Psoas muscle (tissue), 8 donors: ENCODE results near the gene HDAC8. TPM values are rescaled to one million over a fixed set of nuclear protein-coding genes. Genes with fewer than 3 reads are reported as not detected.

Experiments
- ATAC-seq, 4 donors: fragments of 200-7000 bp; cut with Tn5 transposase; one replicate each; pipeline ENCODE4 v1.9.1; 2020; ENCODE audit warnings: moderate library complexity in 3 of 4, mild to moderate bottlenecking in 2 of 4
- DNase-seq, 2 donors: peaks; one replicate each; pipeline ENCODE4 v3.0.0-alpha.2; 2020
- H3K27ac ChIP-seq: fragments of 200-600 bp; one replicate; pipeline ENCODE4 v1.8.0; 2022
- H3K27me3 ChIP-seq, 3 donors: fragments of 200-600 bp in 1 of 3; one replicate each; pipeline versions ENCODE4 v1.6.1 to v1.8.0; 2013 to 2022; ENCODE audit warnings: low read length in 2 of 3, mild to moderate bottlenecking in 2 of 3, moderate library complexity in 1 of 3; ENCODE audit not compliant: insufficient read depth in 3 of 3
- H3K36me3 ChIP-seq, 2 donors: fragments of 200-600 bp in 1 of 2; one replicate each; pipeline versions ENCODE4 v1.6.1 to v1.8.0; 2013 to 2022; ENCODE audit warnings: low read depth in 1 of 2, mild to moderate bottlenecking in 1 of 2, moderate library complexity in 1 of 2; ENCODE audit not compliant: insufficient read depth in 1 of 2
- H3K4me1 ChIP-seq: fragments of 200-600 bp; one replicate; pipeline ENCODE4 v1.8.0; 2022
- H3K4me3 ChIP-seq: fragments of 200-600 bp; one replicate; pipeline ENCODE4 v1.8.0; 2022; ENCODE audit warnings: mild to moderate bottlenecking
- H3K9me3 ChIP-seq: fragments of 200-600 bp; one replicate; pipeline ENCODE4 v1.8.0; 2022
- CTCF ChIP-seq: fragments of 200-600 bp; IDR thresholded peaks from one replicate; pipeline ENCODE4 v1.8.0; 2022; ENCODE audit warnings: antibody characterized with exemption
- WGBS, 3 donors: extraction: QIAGEN DNeasy Blood & Tissue Kit; methylation state at CpG; one replicate each; pipeline versions ENCODE4 v1.1.6 to v1.1.7; 2013; 5-methylcytosine and 5-hydroxymethylcytosine counted together
- intact Hi-C, 2 donors: fragments of 100-400 bp; cut with DNase I; formaldehyde crosslinking; loops; one replicate each; pipeline versions ENCODE4 v1.11.0 to v1.14.2; 2022
- polyA plus RNA-seq, 3 donors: library from polyadenylated mRNA; stranded (reverse); fragments of 200-250 nt; gene quantifications; one replicate each; pipeline ENCODE4 v1.2.3, GENCODE V29; 2013
- total RNA-seq, 4 donors: library from RNA; stranded (reverse); fragmentation: NEBNext Ultra II Directional in 2 of 4; extraction: Animal tissue kit (Norgen Biotek cat#: 25700) in 2 of 4; gene quantifications; one replicate each; pipeline versions ENCODE4 v1.2.1 to v1.2.4, GENCODE V29; 2021 to 2023
- donor health status: healthy with polysubstance abuse.
- donor health status: DM: no; HTN: no; CAD: no; lungs with moderate emphysema.
- donor health status: Bipolar disorder and iron deficiency.
- donor health status: healthy.
- donor health status: DM: yes; HTN: yes; CAD: no.
- donor health status: DM: no; HTN: no; CAD: no.
- donor health status: DM: no; HTN: no; CAD: no.
- donor health status: DM: yes; HTN: yes; CAD: no.

Gene HDAC8
- total and polyA plus RNA-seq, 7 donors: 5.8 to 17.5 (median 10.8) TPM

GRCh38 chrX:72306851-72307645 lies 265.6 kb downstream of the HDAC8 start:
- H3K4me3 ChIP-seq: peak overlapping the region; percentile 71
- intact Hi-C loops: loop anchor here (5.0 to 10.0 kb wide), 2 partner anchors 230 to 238 kb away; no protein-coding TSS in a partner anchor
- peak; percentile 73 to 82 (median 78) for ATAC-seq
- TF ChIP-seq CTCF: no peak
- H3K36me3 ChIP-seq: no peaks in the 10 kb centered on the region
- H3K9me3 ChIP-seq: no peaks in the 10 kb centered on the region
- DNase-seq: peak; percentile 61 to 69
- peaks cover 0 to 83% (median 6%) of the 10 kb centered on the region in 3 donors for H3K27me3 ChIP-seq
- H3K27ac ChIP-seq: no peak overlapping the region
- 1 to 3% (median 2%) methylated on average over 29 to 56 of the region's 56 CpGs for WGBS, 3 donors
- peaks cover 12% of the 10 kb centered on the region for H3K4me1 ChIP-seq

- WGBS, 3 donors: 0 to 2% (median 0%) methylated on average over 7 to 92 of the region's 92 CpGs
- TF ChIP-seq CTCF: no peak
- no peak overlapping the region for H3K27ac ChIP-seq
- DNase-seq (no peak), ATAC-seq (peak in 2 of 4 donors; percentile 4 to 11)
- peaks cover 0 to 85% (median 6%) of the 10 kb centered on the region in 3 donors for H3K27me3 ChIP-seq
- peak overlapping the region; percentile 71 for H3K4me3 ChIP-seq
- no peaks in the 10 kb centered on the region for H3K36me3 ChIP-seq
- H3K4me1 ChIP-seq: peaks cover 12% of the 10 kb centered on the region
- H3K9me3 ChIP-seq: no peaks in the 10 kb centered on the region
- intact Hi-C loops: loop anchor here (5.0 to 10.0 kb wide), 2 partner anchors 231 to 239 kb away; no protein-coding TSS in a partner anchor
Measured at GRCh38 chrX:72306085-72306801, 266.4 kb downstream of the HDAC8 start.

GRCh38 chrX:72305286-72306084 lies 267.2 kb downstream of the HDAC8 start, which contains the start of gene CITED1:
CITED1 (minus strand) TSS chrX:72305914; CDS start chrX:72302869, 3,045 bp downstream.
- ATAC-seq (peak in 2 of 4 donors; percentile 6 to 35), DNase-seq (no peak)
- H3K4me3 ChIP-seq: peak within 1 kb of the TSS; percentile 71
- TF ChIP-seq CTCF: no peak
- H3K9me3 ChIP-seq: no peaks in the 10 kb centered on the region
- H3K4me1 ChIP-seq: peaks cover 12% of the 10 kb centered on the region
- H3K36me3 ChIP-seq: no peaks in the 10 kb centered on the region
- WGBS, 3 donors: 1 to 6% (median 1%) methylated on average over 37 to 68 of the region's 68 CpGs
- H3K27me3 ChIP-seq: peaks cover 0 to 92% (median 6%) of the 10 kb centered on the region in 3 donors
- intact Hi-C loops: loop anchor here (5.0 to 10.0 kb wide), 2 partner anchors 232 to 239 kb away; no protein-coding TSS in a partner anchor
- no peak within 1 kb of the TSS for H3K27ac ChIP-seq

- Histone ChIP-seq H3K27me3 (peaks cover 0 to 92% (median 6%) of the 10 kb centered on the region in 3 donors), H3K27ac (no peak overlapping the region), H3K36me3 (no peaks in the 10 kb centered on the region), H3K4me3 (peak overlapping the region; percentile 71), H3K9me3 (no peaks in the 10 kb centered on the region), H3K4me1 (peaks cover 12% of the 10 kb centered on the region)
- no peak for TF ChIP-seq CTCF
- ATAC-seq: no peak
- WGBS, 3 donors: 3 to 5% (median 4%) methylated on average over 16 to 26 of the region's 26 CpGs
- DNase-seq: no peak
- intact Hi-C loops: loop anchor here (5.0 to 10.0 kb wide), 2 partner anchors 232 to 240 kb away; no protein-coding TSS in a partner anchor
Measured at GRCh38 chrX:72304877-72305276, 267.8 kb downstream of the HDAC8 start.
